ENCODE data around the gene COL4A1.

- TF ChIP-seq CTCF (IDR thresholded peaks at IDR 0.05) (no peak), EZH2phosphoT487 (IDR thresholded peaks at IDR 0.05) (no peak)
Measured at GRCh38 chr13:110134801-110135200, 172.2 kb downstream of the COL4A1 start.

All from neural progenitor cell (in vitro differentiated cells).